ENCODE data around the gene PIP4K2A. TPM values are rescaled to one million over a fixed set of nuclear protein-coding genes. Genes with fewer than 3 reads are reported as not detected.

Gene PIP4K2A
- total and polyA plus RNA-seq, 10 donors: 30.1 to 168 (median 101) TPM

- H3K27me3 ChIP-seq (replicated peaks in 1 of 7): no peaks in the 10 kb centered on the region
- no peak for DNase-seq
- H3K4me1 ChIP-seq: peaks cover 41 to 100% (median 84%) of the 10 kb centered on the region in 6 donors
- TF ChIP-seq POLR2AphosphoS5 (IDR thresholded peaks at IDR 0.05) (no peak), CTCF (IDR thresholded peaks at IDR 0.05 in 8 of 11, conservative IDR thresholded peaks at IDR 0.05 in 3 of 11) (no peak), POLR2A (IDR thresholded peaks at IDR 0.05) (no peak)
- no peaks in the 10 kb centered on the region for H3K36me3 ChIP-seq
- no peaks in the 10 kb centered on the region for H3K9me3 ChIP-seq
- intact Hi-C loops (cut with DNase I; ENCODE audit: low total_unique reads): no loop called here
- 66 to 78% (median 69%) methylated on average over 9 of the region's 9 CpGs for WGBS, 5 donors
- peak overlapping the region in 4 of 8 donors; percentile 23 to 60 (median 48) for H3K27ac ChIP-seq
- no peak overlapping the region for H3K4me3 ChIP-seq
These were observed 23.6 kb downstream of the PIP4K2A start for GRCh38 chr10:22690614-22691431.

GRCh38 chr10:22690158-22690557, 24.2 kb downstream of the PIP4K2A start:
- no peak overlapping the region for H3K4me3 ChIP-seq
- intact Hi-C loops (cut with DNase I; ENCODE audit: low total_unique reads): no loop called here
- peak overlapping the region in 4 of 8 donors; percentile 23 to 60 (median 48) for H3K27ac ChIP-seq
- peaks cover 45 to 100% (median 87%) of the 10 kb centered on the region in 6 donors for H3K4me1 ChIP-seq
- no peaks in the 10 kb centered on the region for H3K9me3 ChIP-seq
- H3K36me3 ChIP-seq: no peaks in the 10 kb centered on the region
- WGBS, 5 donors: 71 to 85% (median 79%) methylated on average over 2 of the region's 2 CpGs
- no peaks in the 10 kb centered on the region for H3K27me3 ChIP-seq (replicated peaks in 1 of 7)
- TF ChIP-seq CTCF (IDR thresholded peaks at IDR 0.05 in 8 of 11, conservative IDR thresholded peaks at IDR 0.05 in 3 of 11) (no peak), POLR2A (IDR thresholded peaks at IDR 0.05) (no peak), POLR2AphosphoS5 (IDR thresholded peaks at IDR 0.05) (no peak)
- DNase-seq: no peak

- H3K27me3 ChIP-seq (replicated peaks in 1 of 7): no peaks in the 10 kb centered on the region
- H3K36me3 ChIP-seq: no peaks in the 10 kb centered on the region
- TF ChIP-seq POLR2AphosphoS5 (IDR thresholded peaks at IDR 0.05) (no peak), CTCF (IDR thresholded peaks at IDR 0.05 in 8 of 11, conservative IDR thresholded peaks at IDR 0.05 in 3 of 11) (no peak), POLR2A (IDR thresholded peaks at IDR 0.05) (no peak)
- intact Hi-C loops (cut with DNase I; ENCODE audit: low total_unique reads): no loop called here
- DNase-seq: no peak
- peaks cover 48 to 100% (median 90%) of the 10 kb centered on the region in 6 donors for H3K4me1 ChIP-seq
- no peak overlapping the region for H3K4me3 ChIP-seq
- no peaks in the 10 kb centered on the region for H3K9me3 ChIP-seq
- peak overlapping the region in 6 of 8 donors; percentile 16 to 81 (median 49) for H3K27ac ChIP-seq
- WGBS, 5 donors: 31 to 50% (median 39%) methylated on average over 1 of the region's 1 CpG
These were observed 28.0 kb downstream of the PIP4K2A start for GRCh38 chr10:22686347-22686746.

- H3K27me3 ChIP-seq (replicated peaks in 1 of 7): no peaks in the 10 kb centered on the region
- TF ChIP-seq POLR2AphosphoS5 (IDR thresholded peaks at IDR 0.05) (peak in 1 of 3 donors; percentile 47), CTCF (IDR thresholded peaks at IDR 0.05 in 8 of 11, conservative IDR thresholded peaks at IDR 0.05 in 3 of 11) (no peak)
- H3K4me1 ChIP-seq: peaks cover 43 to 100% (median 89%) of the 10 kb centered on the region in 6 donors
These were observed 28.5 kb downstream of the PIP4K2A start for GRCh38 chr10:22685926-22686325.

More at GRCh38 chr10:22685926-22686325, 28.5 kb downstream of the PIP4K2A start:
- peak overlapping the region in 6 of 8 donors; percentile 16 to 81 (median 49) for H3K27ac ChIP-seq
- 62 to 75% (median 70%) methylated on average over 8 of the region's 8 CpGs for WGBS, 5 donors
- peak overlapping the region in 1 of 8 donors; percentile 16 for H3K4me3 ChIP-seq
- H3K36me3 ChIP-seq: no peaks in the 10 kb centered on the region
- intact Hi-C loops (cut with DNase I; ENCODE audit: low total_unique reads): no loop called here
- no peak for DNase-seq
- no peaks in the 10 kb centered on the region for H3K9me3 ChIP-seq

Data from spleen (tissue), 11 donors.